HepG2 (cell line): ENCODE data around the gene FIBP. TPM values are rescaled to one million over a fixed set of nuclear protein-coding genes. Genes with fewer than 3 reads are reported as not detected.

Source experiments
- AHDC1 ChIP-seq: sonication (generic); formaldehyde crosslinking; IDR thresholded peaks from 2 replicates; pipeline ENCODE4 v1.5.1; 2020; ENCODE audit warnings: mild to moderate bottlenecking, missing genetic modification reagents, borderline replicate concordance
- ARHGAP35 ChIP-seq: sonication (generic); formaldehyde crosslinking; IDR thresholded peaks from 2 replicates; pipeline ENCODE4 v1.9.0; 2022; ENCODE audit warnings: mild to moderate bottlenecking, inconsistent platforms, moderate library complexity, missing genetic modification reagents, borderline replicate concordance
- FOXC1 ChIP-seq: sonication (generic); formaldehyde crosslinking; IDR thresholded peaks from 2 replicates; pipeline ENCODE4 v1.8.0; 2022; ENCODE audit warnings: mild to moderate bottlenecking, missing genetic modification reagents, borderline replicate concordance
- KMT2B ChIP-seq: IDR thresholded peaks from 2 replicates; pipeline ENCODE4 v1.6.1; 2016; ENCODE audit warnings: missing genetic modification reagents, missing compliant biosample characterization
- MLXIP ChIP-seq: sonication (generic); formaldehyde crosslinking; IDR thresholded peaks from 2 replicates; pipeline ENCODE4 v1.9.0; 2021; ENCODE audit warnings: missing genetic modification reagents, borderline replicate concordance
- NR2F6 ChIP-seq, 2 experiments: IDR thresholded peaks; 2 replicates each; pipeline ENCODE4 v1.6.1; 2016; ENCODE audit warnings: antibody characterized with exemption in 1 of 2, mild to moderate bottlenecking in 1 of 2
- PHB2 ChIP-seq: fragments of 450-650 bp; IDR thresholded peaks from 2 replicates; pipeline ENCODE4 v1.6.1; 2018; ENCODE audit not compliant: partially characterized antibody
- PHF21A ChIP-seq: sonication (generic); formaldehyde crosslinking; IDR thresholded peaks from 2 replicates; pipeline ENCODE4 v1.5.0; 2020; ENCODE audit warnings: mild to moderate bottlenecking, missing genetic modification reagents
- PPARG ChIP-seq: conservative IDR thresholded peaks from 2 replicates; pipeline ENCODE4 v1.6.1; 2016; ENCODE audit warnings: missing biosample characterization, missing genetic modification reagents
- STAT6 ChIP-seq: sonication (generic); formaldehyde crosslinking; IDR thresholded peaks from 2 replicates; pipeline ENCODE4 v1.4.0; 2020; ENCODE audit warnings: missing genetic modification reagents, mild to moderate bottlenecking, borderline replicate concordance
- SUZ12 ChIP-seq: fragments of 150-350 bp; IDR thresholded peaks from 2 replicates; pipeline ENCODE4 v1.6.1; 2014; ENCODE audit warnings: low read depth, low read length
- ZFP82 ChIP-seq: sonication (generic); formaldehyde crosslinking; IDR thresholded peaks from 2 replicates; pipeline ENCODE4 v1.5.1; 2020; ENCODE audit warnings: mild to moderate bottlenecking, missing genetic modification reagents, borderline replicate concordance
- ZMYM2 ChIP-seq: sonication (generic); formaldehyde crosslinking; IDR thresholded peaks from 2 replicates; pipeline ENCODE4 v1.8.0; 2022; ENCODE audit warnings: mild to moderate bottlenecking, missing genetic modification reagents
- ZMYM3 ChIP-seq: sonication (generic); formaldehyde crosslinking; IDR thresholded peaks from 2 replicates; pipeline ENCODE4 v1.5.1; 2020; ENCODE audit warnings: mild to moderate bottlenecking, missing genetic modification reagents
- ZNF543 ChIP-seq: sonication (generic); formaldehyde crosslinking; IDR thresholded peaks from 2 replicates; pipeline ENCODE4 v1.4.0; 2020; ENCODE audit warnings: mild to moderate bottlenecking, missing genetic modification reagents
- polyA plus RNA-seq, 8 experiments: library from polyadenylated mRNA; depleted of rRNA in 3 of 8; stranded (reverse) in 7 of 8; unstranded in 1 of 8; fragments of >200 nt; fragmentation: Illumina TruSeq in 4 of 8; extraction: Trizol in 4 of 8; gene quantifications; 2 replicates each; pipeline versions ENCODE4 v1.2.1 to v1.2.3, GENCODE V29; 2011 to 2016; ENCODE audit warnings: low read depth in 4 of 8, missing spikeins in 1 of 8, mixed read lengths in 1 of 8; ENCODE audit not compliant: insufficient read depth in 1 of 8
- total RNA-seq, 5 experiments: library from RNA; depleted of rRNA; stranded (reverse); fragments of >200 nt; fragmentation: Illumina TruSeq; extraction: Trizol; gene quantifications; 2 replicates each; pipeline ENCODE4 v1.2.3, GENCODE V29; 2016; ENCODE audit warnings: low read depth in 1 of 5

The FIBP gene
- total and polyA plus RNA-seq, 2 of the 13 experiments (the other 11 are each of a cell fraction or from before 2014, with no cell fraction given), result 42.9 to 62.1 TPM

GRCh38 chr11:65844231-65844872 is 43.9 kb downstream of the FIBP start (continued):
- peak; percentile 54; the same call in 1 of the 2 replicates for TF ChIP-seq NR2F6 (IDR thresholded peaks at IDR 0.05)
- TF ChIP-seq NR2F6 (CRISPR knock-in tag; IDR thresholded peaks at IDR 0.05), result peak; percentile 31; the same call in 1 of the 2 replicates
- 0 out of 2 replicates have a peak, but pooled peaks have one; percentile 47 for TF ChIP-seq PPARG
- TF ChIP-seq SUZ12, result no peak
- TF ChIP-seq ZMYM3, result peak; percentile 68; the same call in 1 of the 2 replicates
- peak; percentile 76; the same call in 1 of the 2 replicates for TF ChIP-seq ZMYM2
- peak; percentile 42; the same call in 1 of the 2 replicates for TF ChIP-seq PHF21A (CRISPR knock-in tag)
- no peak for TF ChIP-seq ZNF543
- no peak for TF ChIP-seq STAT6
- TF ChIP-seq PHB2, result no peak
- TF ChIP-seq MLXIP (CRISPR knock-in tag), result no peak
- no peak for TF ChIP-seq KMT2B (CRISPR knock-in tag)
- no peak for TF ChIP-seq FOXC1 (CRISPR knock-in tag)
- TF ChIP-seq ARHGAP35 (CRISPR knock-in tag), result no peak
- no peak for TF ChIP-seq AHDC1
- no peak for TF ChIP-seq ZFP82 (CRISPR knock-in tag)
